Natural killer cell (primary cell): ENCODE results near the gene PCBP3. TPM values are rescaled to one million over a fixed set of nuclear protein-coding genes. Genes with fewer than 3 reads are reported as not detected.
"Not testable (repeated sequence)": the region's sequence is repeated elsewhere in the genome, so short reads cannot be mapped to it uniquely, and the experiment has no call there.

ENCODE experiments used
- ATAC-seq, 3 donors: fragments of 150-1000 bp in 2 of 3; fragments of 200-7000 bp in 1 of 3; cut with Tn5 transposase; 1 replicate in 1 of 3; 2 replicates in 2 of 3; pipeline ENCODE4 v1.10.0; 2021; ENCODE audit warnings: mild to moderate bottlenecking in 2 of 3, moderate library complexity in 2 of 3
- DNase-seq, 2 donors: peaks; one replicate each; pipeline versions ENCODE4 v3.0.0 to v3.0.0-alpha.2; 2013 to 2021; ENCODE audit warnings: mixed read lengths in 1 of 2
- H3K27ac ChIP-seq: one replicate; pipeline ENCODE4 v1.5.1; 2013; ENCODE audit warnings: mild to moderate bottlenecking, low read length
- H3K27me3 ChIP-seq: one replicate; pipeline ENCODE4 v1.6.1; 2013; ENCODE audit warnings: low read length; ENCODE audit not compliant: control insufficient read depth, insufficient read depth
- H3K36me3 ChIP-seq: one replicate; pipeline ENCODE4 v1.6.1; 2013; ENCODE audit warnings: low read length; ENCODE audit not compliant: control insufficient read depth, insufficient read depth
- H3K4me1 ChIP-seq: one replicate; pipeline ENCODE4 v1.6.1; 2013; ENCODE audit warnings: low read length; ENCODE audit not compliant: control insufficient read depth, insufficient read depth
- H3K4me3 ChIP-seq: one replicate; pipeline ENCODE4 v1.5.1; 2013; ENCODE audit warnings: low read length
- H3K9me3 ChIP-seq: one replicate; pipeline ENCODE4 v1.6.1; 2013; ENCODE audit warnings: low read length; ENCODE audit not compliant: control insufficient read depth, insufficient read depth
- H3K27ac Mint-ChIP-seq, 2 donors: one replicate each; pipeline ENCODE4 v1.8.0; 2022; ENCODE audit warnings: mild to moderate bottlenecking in 2 of 2, mixed read lengths in 2 of 2, moderate library complexity in 1 of 2
- H3K27me3 Mint-ChIP-seq, 2 donors: one replicate each; pipeline ENCODE4 v1.8.0; 2022; ENCODE audit warnings: low read depth in 2 of 2, mixed read lengths in 2 of 2
- H3K36me3 Mint-ChIP-seq: one replicate; pipeline ENCODE4 v1.8.0; 2022; ENCODE audit warnings: mixed read lengths
- H3K4me1 Mint-ChIP-seq, 2 donors: one replicate each; pipeline ENCODE4 v1.8.0; 2022; ENCODE audit warnings: mixed read lengths in 2 of 2
- H3K4me3 Mint-ChIP-seq: one replicate; pipeline ENCODE4 v1.8.0; 2022; ENCODE audit warnings: mild to moderate bottlenecking, moderate library complexity, mixed read lengths
- H3K9me3 Mint-ChIP-seq, 2 donors: one replicate each; pipeline ENCODE4 v1.8.0; 2022; ENCODE audit warnings: mixed read lengths in 2 of 2
- CTCF ChIP-seq: fragments of 200-600 bp; IDR thresholded peaks from one replicate; pipeline ENCODE4 v1.8.0; 2022; ENCODE audit warnings: antibody characterized with exemption
- WGBS: methylation state at CpG from one replicate; pipeline ENCODE4 v1.1.7; 2013; ENCODE audit warnings: missing lambda C conversion rate; ENCODE audit not compliant: insufficient coverage; 5-methylcytosine and 5-hydroxymethylcytosine counted together
- intact Hi-C: fragments of 100-400 bp; cut with micrococcal nuclease; formaldehyde crosslinking; loops from one replicate; pipeline ENCODE4 v1.14.2; 2022
- total RNA-seq, 4 donors: library from RNA; stranded (reverse); fragments of 120-200 nt in 1 of 4; gene quantifications; one replicate each; pipeline versions ENCODE4 v1.2.3 to v1.2.4, GENCODE V29; 2013 to 2022

The PCBP3 gene
- total RNA-seq, 3 donors from 2014 or later (not counting 1 experiment from before 2014, with no cell fraction given): 0.50 to 3.0 (median 0.52) TPM

GRCh38 chr21:45620201-45620923 lies 23.2 kb upstream of the PCBP3 start:
- no peak overlapping the region for H3K4me3 ChIP-seq
- no peaks in the 10 kb centered on the region for H3K9me3 ChIP-seq
- 74% methylated on average over 12 of the region's 12 CpGs for WGBS
- H3K27me3 ChIP-seq: no peaks in the 10 kb centered on the region
- Mint-ChIP-seq H3K4me3 (no peak overlapping the region), H3K9me3 (no peaks in the 10 kb centered on the region), H3K4me1 (peaks cover 5 to 11% of the 10 kb centered on the region in 2 donors), H3K36me3 (no peaks in the 10 kb centered on the region), H3K27me3 (peaks cover 12 to 33% of the 10 kb centered on the region in 2 donors), H3K27ac (no peak overlapping the region)
- H3K4me1 ChIP-seq: peaks cover 19% of the 10 kb centered on the region
- DNase-seq (no peak), ATAC-seq (no peak)
- no peaks in the 10 kb centered on the region for H3K36me3 ChIP-seq
- intact Hi-C loops: no loop called here
- H3K27ac ChIP-seq: no peak overlapping the region
- no peak for TF ChIP-seq CTCF

- H3K36me3 ChIP-seq, H3K27ac ChIP-seq, H3K9me3 ChIP-seq, H3K27me3 ChIP-seq, H3K9me3 Mint-ChIP-seq, H3K4me3 Mint-ChIP-seq, H3K4me1 ChIP-seq, H3K4me3 ChIP-seq, ATAC-seq, DNase-seq, intact Hi-C loops, H3K27ac Mint-ChIP-seq, H3K4me1 Mint-ChIP-seq, H3K36me3 Mint-ChIP-seq: not testable (repeated sequence)
- 63% methylated on average over 9 of the region's 10 CpGs for WGBS
- H3K27me3 Mint-ChIP-seq: peaks cover 8 to 41% of the 10 kb centered on the region in 2 donors
Observed at GRCh38 chr21:45621435-45622331, 21.8 kb upstream of the PCBP3 start.

GRCh38 chr21:45622416-45623097 lies 21.0 kb upstream of the PCBP3 start:
- H3K9me3 ChIP-seq: no peaks in the 10 kb centered on the region
- H3K36me3 ChIP-seq: no peaks in the 10 kb centered on the region
- Mint-ChIP-seq H3K4me1 (no peaks in the 10 kb centered on the region), H3K27ac (no peak overlapping the region), H3K27me3 (peaks cover 8 to 46% of the 10 kb centered on the region in 2 donors), H3K9me3 (no peaks in the 10 kb centered on the region), H3K4me3 (no peak overlapping the region), H3K36me3 (no peaks in the 10 kb centered on the region)
- TF ChIP-seq CTCF: no peak
- no peaks in the 10 kb centered on the region for H3K4me1 ChIP-seq
- DNase-seq (no peak), ATAC-seq (peak in 1 of 3 donors; percentile 30)
- 69% methylated on average over 18 of the region's 19 CpGs for WGBS
- no peak overlapping the region for H3K4me3 ChIP-seq
- no peak overlapping the region for H3K27ac ChIP-seq
- no peaks in the 10 kb centered on the region for H3K27me3 ChIP-seq
- intact Hi-C loops: no loop called here

GRCh38 chr21:45623436-45623835 lies 20.1 kb upstream of the PCBP3 start:
- 86% methylated on average over 7 of the region's 7 CpGs for WGBS
- Mint-ChIP-seq H3K27me3 (peaks cover 8 to 46% of the 10 kb centered on the region in 2 donors), H3K9me3 (no peaks in the 10 kb centered on the region), H3K36me3 (no peaks in the 10 kb centered on the region), H3K4me3 (no peak overlapping the region), H3K27ac (no peak overlapping the region), H3K4me1 (no peaks in the 10 kb centered on the region)
- no peak overlapping the region for H3K4me3 ChIP-seq
- H3K36me3 ChIP-seq: no peaks in the 10 kb centered on the region
- no peaks in the 10 kb centered on the region for H3K4me1 ChIP-seq
- no peak overlapping the region for H3K27ac ChIP-seq
- H3K27me3 ChIP-seq: no peaks in the 10 kb centered on the region
- no peak for TF ChIP-seq CTCF
- no peaks in the 10 kb centered on the region for H3K9me3 ChIP-seq
- ATAC-seq (no peak), DNase-seq (no peak)
- intact Hi-C loops: no loop called here

- H3K36me3 ChIP-seq, intact Hi-C loops, H3K9me3 Mint-ChIP-seq, ATAC-seq, H3K4me3 ChIP-seq, H3K4me1 Mint-ChIP-seq, H3K36me3 Mint-ChIP-seq, H3K27ac Mint-ChIP-seq, H3K27ac ChIP-seq, H3K4me3 Mint-ChIP-seq, H3K9me3 ChIP-seq, DNase-seq, H3K4me1 ChIP-seq, H3K27me3 ChIP-seq: not testable (repeated sequence)
- no CpG with 5 or more reads among the region's 2 CpGs for WGBS
- peaks cover 8 to 29% of the 10 kb centered on the region in 2 donors for H3K27me3 Mint-ChIP-seq
Observed at GRCh38 chr21:45626127-45626526, 17.4 kb upstream of the PCBP3 start.
